ENCODE measurements around the gene MYO1H.
"Not testable (repeated sequence)": the region's sequence is repeated elsewhere in the genome, so short reads cannot be mapped to it uniquely, and the experiment has no call there.

The MYO1H gene

GRCh38 chr12:109418848-109419480 lies 71.3 kb downstream of the MYO1H start:
- DNase-seq (ENCODE audit: low read depth, low spot score), result no peak

GRCh38 chr12:109421355-109422087 lies 73.8 kb downstream of the MYO1H start:
- DNase-seq (ENCODE audit: low read depth, low spot score), result no peak

GRCh38 chr12:109422251-109422650 lies 74.6 kb downstream of the MYO1H start:
- DNase-seq (ENCODE audit: low read depth, low spot score), result no peak

- no peak for DNase-seq (ENCODE audit: low read depth, low spot score)
Observed at GRCh38 chr12:109423392-109423791, 75.7 kb downstream of the MYO1H start.

GRCh38 chr12:109428037-109428629 lies 80.4 kb downstream of the MYO1H start:
- DNase-seq (ENCODE audit: low read depth, low spot score), result peak; percentile 57

GRCh38 chr12:109428804-109429203 lies 81.1 kb downstream of the MYO1H start:
- DNase-seq (ENCODE audit: low read depth, low spot score), result not testable (repeated sequence)

- DNase-seq (ENCODE audit: low read depth, low spot score), result no peak
Observed at GRCh38 chr12:109430244-109430643, 82.5 kb downstream of the MYO1H start.

GRCh38 chr12:109432431-109432830 lies 84.7 kb downstream of the MYO1H start:
- DNase-seq (ENCODE audit: low read depth, low spot score), result no peak

GRCh38 chr12:109432842-109433304 lies 85.2 kb downstream of the MYO1H start:
- DNase-seq (ENCODE audit: low read depth, low spot score), result peak; percentile 51

- DNase-seq (ENCODE audit: low read depth, low spot score), result no peak
Observed at GRCh38 chr12:109433618-109434017, 85.9 kb downstream of the MYO1H start.

- DNase-seq (ENCODE audit: low read depth, low spot score), result no peak
Observed at GRCh38 chr12:109434582-109434981, 86.9 kb downstream of the MYO1H start.

- DNase-seq (ENCODE audit: low read depth, low spot score), result no peak
Observed at GRCh38 chr12:109435428-109436187, 87.9 kb downstream of the MYO1H start.

- no peak for DNase-seq (ENCODE audit: low read depth, low spot score)
Observed at GRCh38 chr12:109436188-109436560, 88.5 kb downstream of the MYO1H start.

- no peak for DNase-seq (ENCODE audit: low read depth, low spot score)
Observed at GRCh38 chr12:109439181-109439580, 91.5 kb downstream of the MYO1H start.

GRCh38 chr12:109439951-109440350 lies 92.3 kb downstream of the MYO1H start:
- not testable (repeated sequence) for DNase-seq (ENCODE audit: low read depth, low spot score)

- DNase-seq (ENCODE audit: low read depth, low spot score), result no peak
Observed at GRCh38 chr12:109440851-109441490, 93.3 kb downstream of the MYO1H start.

GRCh38 chr12:109443794-109444193 lies 96.1 kb downstream of the MYO1H start:
- no peak for DNase-seq (ENCODE audit: low read depth, low spot score)

GRCh38 chr12:109444259-109444658 lies 96.6 kb downstream of the MYO1H start:
- DNase-seq (ENCODE audit: low read depth, low spot score), result no peak

- DNase-seq (ENCODE audit: low read depth, low spot score), result no peak
Observed at GRCh38 chr12:109445191-109445609, 97.5 kb downstream of the MYO1H start.

GRCh38 chr12:109446869-109447268 lies 99.2 kb downstream of the MYO1H start:
- DNase-seq (ENCODE audit: low read depth, low spot score), result no peak

GRCh38 chr12:109447482-109447881 lies 99.8 kb downstream of the MYO1H start:
- DNase-seq (ENCODE audit: low read depth, low spot score), result no peak

- no peak for DNase-seq (ENCODE audit: low read depth, low spot score)
Observed at GRCh38 chr12:109448272-109448671, 100.6 kb downstream of the MYO1H start.

Measured in activated CD4-positive, CD25-positive, alpha-beta regulatory T cell treated with anti-CD3 and anti-CD28 coated beads, Interleukin-2, amount 50 U/mL, for 16 hours (primary cell).